Effector memory CD4-positive, alpha-beta T cell (primary cell): ENCODE data around the gene PDGFD.

Experiments used
- DNase-seq, 3 donors: peaks; one replicate each; pipeline ENCODE4 v3.0.0-alpha.2; 2020
- H3K27ac ChIP-seq: 2 replicates; pipeline ENCODE4 v1.7.0; 2013; ENCODE audit warnings: mild to moderate bottlenecking, low read length, moderate library complexity; ENCODE audit not compliant: insufficient read depth, poor library complexity, severe bottlenecking
- H3K27me3 ChIP-seq: replicated peaks from 2 replicates; pipeline ENCODE4 v1.7.0; 2013; ENCODE audit warnings: mild to moderate bottlenecking, low read length; ENCODE audit not compliant: insufficient read depth, control insufficient read depth, poor library complexity, severe bottlenecking
- H3K36me3 ChIP-seq: 2 replicates; pipeline ENCODE4 v1.7.0; 2013; ENCODE audit warnings: mild to moderate bottlenecking, low read length, moderate library complexity; ENCODE audit not compliant: control insufficient read depth, insufficient read depth
- H3K4me1 ChIP-seq: 2 replicates; pipeline ENCODE4 v1.7.0; 2013; ENCODE audit warnings: low read length, mild to moderate bottlenecking; ENCODE audit not compliant: control insufficient read depth, insufficient read depth, poor library complexity, severe bottlenecking
- H3K4me3 ChIP-seq: 2 replicates; pipeline ENCODE4 v1.7.0; 2013; ENCODE audit warnings: low read length, low read depth, mild to moderate bottlenecking; ENCODE audit not compliant: insufficient read depth, poor library complexity, severe bottlenecking
- H3K9me3 ChIP-seq: 2 replicates; pipeline ENCODE4 v1.7.0; 2013; ENCODE audit warnings: mild to moderate bottlenecking, low read length, moderate library complexity; ENCODE audit not compliant: control insufficient read depth

Gene PDGFD

GRCh38 chr11:104146943-104147342 lies 17.0 kb downstream of the PDGFD start:
- Histone ChIP-seq H3K9me3 (no peaks in the 10 kb centered on the region), H3K27ac (no peak overlapping the region), H3K4me3 (no peak overlapping the region), H3K36me3 (no peaks in the 10 kb centered on the region), H3K27me3 (no peaks in the 10 kb centered on the region), H3K4me1 (no peaks in the 10 kb centered on the region)
- no peak for DNase-seq

- no peaks in the 10 kb centered on the region for H3K4me1 ChIP-seq
- no peaks in the 10 kb centered on the region for H3K36me3 ChIP-seq
- no peaks in the 10 kb centered on the region for H3K9me3 ChIP-seq
- DNase-seq = no peak
- H3K27me3 ChIP-seq = no peaks in the 10 kb centered on the region
- no peak overlapping the region for H3K4me3 ChIP-seq
- no peak overlapping the region for H3K27ac ChIP-seq
These were observed 17.5 kb downstream of the PDGFD start for GRCh38 chr11:104146421-104146820.

- Histone ChIP-seq H3K27ac (no peak overlapping the region), H3K9me3 (no peaks in the 10 kb centered on the region), H3K4me1 (no peaks in the 10 kb centered on the region), H3K36me3 (no peaks in the 10 kb centered on the region), H3K4me3 (no peak overlapping the region), H3K27me3 (no peaks in the 10 kb centered on the region)
- DNase-seq = no peak
These were observed 18.9 kb downstream of the PDGFD start for GRCh38 chr11:104145062-104145461.

GRCh38 chr11:104142698-104143097 lies 21.2 kb downstream of the PDGFD start:
- Histone ChIP-seq H3K9me3 (no peaks in the 10 kb centered on the region), H3K27me3 (no peaks in the 10 kb centered on the region), H3K4me1 (no peaks in the 10 kb centered on the region), H3K27ac (no peak overlapping the region), H3K36me3 (no peaks in the 10 kb centered on the region), H3K4me3 (no peak overlapping the region)
- DNase-seq = no peak

GRCh38 chr11:104136861-104137260 lies 27.1 kb downstream of the PDGFD start:
- no peaks in the 10 kb centered on the region for H3K27me3 ChIP-seq
- H3K4me3 ChIP-seq = no peak overlapping the region
- H3K4me1 ChIP-seq = no peaks in the 10 kb centered on the region
- DNase-seq = no peak
- H3K36me3 ChIP-seq = no peaks in the 10 kb centered on the region
- H3K27ac ChIP-seq = no peak overlapping the region
- no peaks in the 10 kb centered on the region for H3K9me3 ChIP-seq

- Histone ChIP-seq H3K27ac (no peak overlapping the region), H3K36me3 (no peaks in the 10 kb centered on the region), H3K27me3 (no peaks in the 10 kb centered on the region), H3K4me1 (no peaks in the 10 kb centered on the region), H3K9me3 (no peaks in the 10 kb centered on the region), H3K4me3 (no peak overlapping the region)
- no peak for DNase-seq
These were observed 29.2 kb downstream of the PDGFD start for GRCh38 chr11:104134745-104135144.

GRCh38 chr11:104130161-104130560 lies 33.8 kb downstream of the PDGFD start:
- DNase-seq = no peak
- H3K4me3 ChIP-seq = no peak overlapping the region
- H3K27ac ChIP-seq = no peak overlapping the region
- no peaks in the 10 kb centered on the region for H3K9me3 ChIP-seq
- H3K27me3 ChIP-seq = no peaks in the 10 kb centered on the region
- H3K36me3 ChIP-seq = no peaks in the 10 kb centered on the region
- H3K4me1 ChIP-seq = no peaks in the 10 kb centered on the region

GRCh38 chr11:104129145-104129544 lies 34.8 kb downstream of the PDGFD start:
- H3K36me3 ChIP-seq = no peaks in the 10 kb centered on the region
- H3K9me3 ChIP-seq = no peaks in the 10 kb centered on the region
- no peak for DNase-seq
- no peak overlapping the region for H3K4me3 ChIP-seq
- H3K4me1 ChIP-seq = no peaks in the 10 kb centered on the region
- H3K27ac ChIP-seq = no peak overlapping the region
- H3K27me3 ChIP-seq = no peaks in the 10 kb centered on the region

GRCh38 chr11:104127828-104128227 lies 36.1 kb downstream of the PDGFD start:
- Histone ChIP-seq H3K4me3 (no peak overlapping the region), H3K4me1 (no peaks in the 10 kb centered on the region), H3K9me3 (no peaks in the 10 kb centered on the region), H3K36me3 (no peaks in the 10 kb centered on the region), H3K27me3 (no peaks in the 10 kb centered on the region), H3K27ac (no peak overlapping the region)
- no peak for DNase-seq

GRCh38 chr11:104126464-104126863 lies 37.5 kb downstream of the PDGFD start:
- Histone ChIP-seq H3K4me3 (no peak overlapping the region), H3K27me3 (no peaks in the 10 kb centered on the region), H3K4me1 (no peaks in the 10 kb centered on the region), H3K9me3 (no peaks in the 10 kb centered on the region), H3K36me3 (no peaks in the 10 kb centered on the region), H3K27ac (no peak overlapping the region)
- DNase-seq = no peak

- Histone ChIP-seq H3K4me1 (no peaks in the 10 kb centered on the region), H3K9me3 (no peaks in the 10 kb centered on the region), H3K27me3 (no peaks in the 10 kb centered on the region), H3K36me3 (no peaks in the 10 kb centered on the region), H3K27ac (no peak overlapping the region), H3K4me3 (no peak overlapping the region)
- DNase-seq = no peak
These were observed 39.0 kb downstream of the PDGFD start for GRCh38 chr11:104124979-104125378.
